Heart left ventricle (tissue), 13 donors: ENCODE data around the gene TECPR2.

Source experiments
- POLR2A ChIP-seq, 2 donors: fragments of 450-650 bp; IDR thresholded peaks; one replicate each; pipeline ENCODE4 v1.6.1; 2017; ENCODE audit warnings: antibody characterized with exemption in 2 of 2, mild to moderate bottlenecking in 2 of 2, moderate library complexity in 2 of 2
- TF ChIP-seq, protein P1 (sequence below), 12 donors: fragments of 200-600 bp; sonication (generic) in 4 of 12; IDR thresholded peaks; one replicate each; pipeline versions ENCODE4 v1.5.0 to v1.8.0; 2018 to 2022; ENCODE audit warnings: antibody characterized with exemption in 12 of 12, mild to moderate bottlenecking in 5 of 12
- donor health status: ischemic (EF 13 %, LVEDD 7.1; RV severe dilation, severe dysfunction).
- donor health status: DM: no; HTN: yes; CAD: no.
- donor health status: DM: no; HTN: no; CAD: no.
- donor health status: ischemic (EF 25% LVEDD 6.9; RV normal size, moderate dysfunction).
- donor health status: ischemic (EF 25% LVEDD 5.7; RV mildly dilated, moderate dysfunction).
- donor health status: ischemic (EF 35%, LVEDD 5.7; RV mildly dilated, moderate dysfunction).
- donor health status: nonischemic (EF 11% LVEDD 7.7; RV severe dilation, severe dysfunction).
- donor health status: DM: yes; HTN: yes; CAD: no.
- donor health status: PGD.
- donor health status: ischemic (EF 29% LVEDD 5.4; RV normal size, mild dysfunction).
- donor health status: nonischemic (EF 23%, LVEDD 6.1; RV moderate dilation, normal function).

DNA sequence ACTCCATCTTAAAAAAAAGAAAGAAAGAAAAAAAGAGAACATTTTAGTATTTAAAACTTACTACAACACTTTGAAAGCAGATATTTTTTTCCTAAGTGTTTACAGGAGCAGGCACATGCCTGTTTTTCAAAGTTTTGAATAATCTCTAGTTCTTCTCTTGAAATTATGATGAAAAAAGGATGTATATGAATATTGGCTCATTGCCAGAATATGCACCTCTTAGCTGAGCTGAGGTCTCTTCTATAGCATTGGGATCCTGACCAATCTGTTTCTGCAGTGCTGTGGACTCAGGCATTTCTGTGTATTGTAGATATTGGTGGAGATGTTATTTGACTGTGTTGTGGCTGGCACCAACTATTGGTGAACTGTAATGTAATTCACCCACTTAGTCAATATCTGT lies 15.0 kb downstream of the TECPR2 start:
- TF ChIP-seq, protein P1, sequence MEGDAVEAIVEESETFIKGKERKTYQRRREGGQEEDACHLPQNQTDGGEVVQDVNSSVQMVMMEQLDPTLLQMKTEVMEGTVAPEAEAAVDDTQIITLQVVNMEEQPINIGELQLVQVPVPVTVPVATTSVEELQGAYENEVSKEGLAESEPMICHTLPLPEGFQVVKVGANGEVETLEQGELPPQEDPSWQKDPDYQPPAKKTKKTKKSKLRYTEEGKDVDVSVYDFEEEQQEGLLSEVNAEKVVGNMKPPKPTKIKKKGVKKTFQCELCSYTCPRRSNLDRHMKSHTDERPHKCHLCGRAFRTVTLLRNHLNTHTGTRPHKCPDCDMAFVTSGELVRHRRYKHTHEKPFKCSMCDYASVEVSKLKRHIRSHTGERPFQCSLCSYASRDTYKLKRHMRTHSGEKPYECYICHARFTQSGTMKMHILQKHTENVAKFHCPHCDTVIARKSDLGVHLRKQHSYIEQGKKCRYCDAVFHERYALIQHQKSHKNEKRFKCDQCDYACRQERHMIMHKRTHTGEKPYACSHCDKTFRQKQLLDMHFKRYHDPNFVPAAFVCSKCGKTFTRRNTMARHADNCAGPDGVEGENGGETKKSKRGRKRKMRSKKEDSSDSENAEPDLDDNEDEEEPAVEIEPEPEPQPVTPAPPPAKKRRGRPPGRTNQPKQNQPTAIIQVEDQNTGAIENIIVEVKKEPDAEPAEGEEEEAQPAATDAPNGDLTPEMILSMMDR (IDR thresholded peaks at IDR 0.05), result no peak
- TF ChIP-seq POLR2A (IDR thresholded peaks at IDR 0.05), result no peak
